GM18517 (cell line): ENCODE results near the gene SELENOW.
"Not testable (repeated sequence)": the region's sequence is repeated elsewhere in the genome, so short reads cannot be mapped to it uniquely, and the experiment has no call there.

Experiments used
- ATAC-seq: cut with Tn5 transposase; IDR thresholded peaks from one replicate; pipeline ENCODE4 v1.9.1; 2021; ENCODE audit warnings: mild to moderate bottlenecking, moderate library complexity; ENCODE audit not compliant: unreplicated experiment

SELENOW gene

DNA sequence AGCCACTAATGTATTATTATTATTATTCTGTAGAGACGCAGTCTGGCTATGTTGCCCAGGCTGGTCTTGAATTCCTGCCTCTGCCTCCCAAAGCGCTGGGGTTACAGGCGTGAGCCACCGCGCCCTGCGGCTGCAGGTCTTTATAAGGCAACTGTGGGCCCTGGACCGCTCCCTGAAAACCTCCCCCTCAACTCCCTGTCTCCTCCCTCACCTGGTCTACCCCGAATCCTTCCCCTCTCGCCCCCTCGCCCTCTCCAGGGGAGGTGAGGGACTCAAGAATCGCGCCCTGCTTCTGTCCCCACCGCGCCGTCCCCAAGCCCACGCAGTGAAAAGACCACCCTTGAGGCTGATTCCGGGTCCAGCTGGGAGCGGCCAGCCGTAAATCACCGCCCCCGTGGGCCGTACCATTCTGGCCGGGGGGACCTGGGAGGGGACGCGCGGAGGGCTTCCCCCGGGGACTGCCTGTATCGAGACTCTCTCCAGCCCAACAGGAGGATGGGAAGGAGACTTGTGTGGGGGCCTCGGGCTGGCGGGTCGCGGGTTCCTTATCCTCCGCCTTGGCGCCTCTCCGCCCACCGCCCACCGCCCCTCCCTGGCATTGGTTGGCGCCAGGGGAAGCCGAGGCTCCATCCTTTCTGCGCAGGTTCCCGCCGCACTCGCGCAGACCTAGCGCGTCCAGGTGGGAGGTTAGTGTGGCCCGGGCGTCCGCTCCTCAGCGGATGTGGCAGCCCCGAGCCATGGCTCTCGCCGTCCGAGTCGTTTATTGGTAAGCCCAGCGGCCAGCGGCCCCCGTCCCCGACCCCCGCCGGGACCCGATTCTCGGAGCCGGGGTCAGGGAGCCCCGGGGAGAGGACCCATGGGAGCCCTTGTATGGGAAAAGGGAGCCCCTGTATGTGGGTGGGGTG lies at the start of gene SELENOW:
Gene SELENOW, plus strand, starts transcription at position 655 of the 905 bp plus-strand sequence. Its CDS starts 83 bp downstream, at position 738.
- peak; percentile 57 for ATAC-seq

DNA sequence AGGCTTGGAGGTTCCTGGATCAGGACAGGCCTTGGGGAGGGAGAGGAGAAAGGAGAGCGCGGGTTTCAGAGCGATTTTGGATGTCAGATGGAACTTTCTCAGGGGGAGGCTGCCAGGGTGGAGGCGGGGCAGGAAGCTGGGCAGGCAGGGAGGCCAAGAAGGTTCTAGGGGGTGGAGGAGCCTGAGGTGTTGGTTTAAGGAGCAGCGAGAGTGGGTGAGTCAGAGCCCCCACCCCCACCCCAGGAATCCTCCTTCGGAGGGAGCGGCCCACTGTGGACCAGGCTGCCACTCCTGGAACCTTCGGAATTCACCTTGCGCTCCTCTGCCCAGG lies 49.1 kb upstream of the SELENOW start:
- ATAC-seq = no peak

DNA sequence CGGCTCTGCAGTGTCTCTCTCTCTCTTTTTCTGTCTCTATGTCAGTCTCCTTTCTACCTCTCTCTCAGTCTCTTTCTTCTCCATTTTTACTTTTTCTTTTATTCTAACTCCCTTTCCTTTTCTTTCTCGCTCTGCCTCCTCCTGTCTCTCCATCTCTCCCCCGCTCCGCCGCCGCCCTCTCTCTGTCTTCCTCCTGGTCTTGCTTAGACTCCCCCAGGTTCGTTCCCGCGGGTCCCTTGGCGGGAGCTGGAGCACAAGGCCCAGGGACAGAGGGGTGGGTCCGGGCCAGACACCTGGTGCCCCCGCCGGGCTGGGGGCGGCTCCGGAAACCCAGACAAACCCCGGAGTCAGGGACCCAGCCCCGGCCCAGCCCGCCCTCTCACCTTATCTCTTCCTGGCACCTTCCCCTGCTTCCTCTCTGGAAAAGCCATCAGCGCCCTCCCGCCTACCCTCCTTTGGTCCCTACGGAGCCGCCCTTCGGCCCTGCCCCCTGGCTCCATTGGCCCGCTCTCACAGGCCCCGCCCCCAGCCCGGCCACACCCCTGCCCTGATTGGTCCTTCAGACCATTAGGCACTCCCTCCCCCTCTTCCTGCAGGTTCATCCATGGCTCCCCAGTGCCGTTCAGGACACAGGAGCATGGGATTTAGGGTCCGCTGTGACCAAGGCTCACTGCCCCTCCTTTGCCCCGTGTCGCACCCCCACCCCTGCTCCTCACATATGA lies 48.5 kb upstream of the SELENOW start:
- no peak for ATAC-seq

DNA sequence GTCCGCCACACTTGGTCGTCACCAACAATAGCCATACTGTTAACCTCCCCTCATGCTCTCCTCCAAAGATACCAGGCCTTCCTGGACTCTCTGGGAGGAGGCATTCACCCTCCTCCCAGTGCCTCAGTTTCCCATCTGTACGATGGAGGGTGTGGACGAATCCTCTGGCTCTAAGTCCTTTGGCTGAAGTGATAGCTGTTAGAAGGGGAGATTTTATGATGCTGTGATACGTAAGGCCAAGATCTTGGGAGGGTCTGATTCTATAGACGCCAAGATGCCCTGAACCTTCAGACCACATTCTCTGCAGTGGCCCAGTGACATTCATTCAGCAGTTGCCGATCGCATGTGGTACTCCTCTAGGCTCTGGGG lies 48.0 kb upstream of the SELENOW start:
- no peak for ATAC-seq

DNA sequence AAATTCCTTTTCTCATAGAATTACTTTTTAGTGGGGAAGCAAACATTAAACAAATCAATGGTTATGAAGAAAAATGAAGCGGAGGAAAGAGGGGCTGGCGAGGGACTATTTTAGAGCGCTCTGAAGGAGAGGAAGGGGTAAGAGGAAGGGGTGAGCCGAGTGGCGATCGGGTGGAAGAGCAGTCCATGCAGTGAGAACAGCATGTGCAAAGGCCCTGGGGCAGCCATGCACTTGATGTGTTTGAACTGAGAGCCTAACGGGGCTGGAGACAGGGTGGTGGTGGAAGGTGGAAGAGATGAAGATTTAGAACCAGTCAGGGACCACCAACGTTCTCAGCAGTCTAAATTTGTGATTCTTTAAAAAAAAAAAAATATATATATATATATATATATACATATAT lies 47.6 kb upstream of the SELENOW start:
- no peak for ATAC-seq

DNA sequence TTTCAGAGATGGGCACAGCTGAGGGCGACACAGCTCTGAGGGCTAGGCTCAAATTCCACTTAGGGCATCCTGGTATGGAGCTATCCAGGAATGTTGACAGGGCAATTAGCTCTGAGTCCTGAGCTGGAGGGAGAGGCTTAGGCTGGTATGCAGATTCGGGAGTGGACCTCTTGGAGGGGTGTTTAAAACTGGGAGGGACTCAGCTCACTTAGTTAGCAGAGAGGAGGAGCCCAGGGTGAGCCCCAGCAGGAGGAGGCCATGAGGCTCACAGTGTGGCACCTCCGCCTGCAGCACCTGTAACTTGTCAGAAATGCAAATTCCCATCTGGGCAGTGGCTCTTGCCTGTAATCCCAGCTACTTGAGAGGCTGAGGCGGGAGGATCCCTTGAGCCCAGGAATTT lies 43.4 kb upstream of the SELENOW start:
- no peak for ATAC-seq

DNA sequence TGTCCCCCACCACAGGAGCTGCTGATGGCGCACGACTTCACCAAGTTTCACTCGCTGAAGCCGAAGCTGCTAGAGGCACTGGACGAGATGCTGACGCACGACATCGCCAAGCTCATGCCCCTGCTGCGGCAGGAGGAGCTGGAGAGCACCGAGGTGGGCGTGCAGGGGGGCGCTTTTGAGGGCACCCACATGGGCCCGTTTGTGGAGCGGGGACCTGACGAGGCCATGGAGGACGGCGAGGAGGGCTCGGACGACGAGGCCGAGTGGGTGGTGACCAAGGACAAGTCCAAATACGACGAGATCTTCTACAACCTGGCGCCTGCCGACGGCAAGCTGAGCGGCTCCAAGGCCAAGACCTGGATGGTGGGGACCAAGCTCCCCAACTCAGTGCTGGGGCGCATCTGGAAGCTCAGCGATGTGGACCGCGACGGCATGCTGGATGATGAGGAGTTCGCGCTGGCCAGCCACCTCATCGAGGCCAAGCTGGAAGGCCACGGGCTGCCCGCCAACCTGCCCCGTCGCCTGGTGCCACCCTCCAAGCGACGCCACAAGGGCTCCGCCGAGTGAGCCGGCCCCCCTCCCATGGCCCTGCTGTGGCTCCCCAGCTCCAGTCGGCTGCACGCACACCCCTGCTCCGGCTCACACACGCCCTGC lies 37.5 kb upstream of the SELENOW start:
- no peak for ATAC-seq

DNA sequence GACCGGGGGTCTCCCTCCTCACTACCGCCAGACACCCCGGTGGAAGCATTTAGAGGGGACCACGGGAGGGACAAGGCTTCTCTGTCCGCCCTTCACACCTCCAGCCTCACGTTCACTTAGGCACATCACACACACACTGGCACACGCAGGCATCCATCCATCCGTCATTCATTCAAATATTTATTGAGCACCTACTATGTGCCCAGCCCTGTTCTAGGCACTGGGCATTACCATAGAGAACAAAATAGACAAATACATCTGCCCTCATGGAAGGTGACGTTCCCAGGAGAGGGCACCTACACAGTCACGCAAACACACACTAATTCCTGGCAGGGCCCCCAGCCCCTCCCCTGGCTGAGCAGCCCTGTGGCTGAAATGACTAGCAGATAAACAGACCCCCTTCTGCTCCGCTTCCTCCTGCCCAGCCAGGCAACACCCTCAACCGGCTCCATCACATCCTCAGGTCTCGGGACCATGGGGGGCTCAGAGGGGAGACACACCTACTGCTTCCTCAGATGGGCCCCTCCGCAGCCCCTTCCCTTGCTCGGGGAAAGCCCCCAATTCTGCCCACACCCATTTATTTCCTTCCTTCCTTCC lies 36.9 kb upstream of the SELENOW start:
- ATAC-seq = no peak

DNA sequence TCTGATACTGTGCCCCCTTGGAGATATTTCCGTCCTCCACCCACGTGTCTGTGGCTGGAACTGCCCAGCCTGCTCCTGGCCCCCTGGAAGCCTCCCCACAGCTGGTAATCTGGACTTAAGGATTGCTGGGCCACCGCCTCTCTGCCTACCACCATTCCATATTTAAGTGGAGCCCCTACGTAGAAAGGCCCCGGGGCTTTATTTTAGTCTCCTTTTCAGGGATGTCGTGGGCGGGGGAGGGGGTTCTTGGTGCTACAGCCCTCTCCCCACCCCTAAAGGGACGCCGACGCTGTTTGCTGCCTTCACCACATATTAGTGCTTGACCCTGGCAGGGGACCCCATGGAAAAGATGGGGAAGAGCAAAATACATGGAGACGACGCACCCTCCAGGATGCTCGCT lies 35.9 kb upstream of the SELENOW start:
- no peak for ATAC-seq

DNA sequence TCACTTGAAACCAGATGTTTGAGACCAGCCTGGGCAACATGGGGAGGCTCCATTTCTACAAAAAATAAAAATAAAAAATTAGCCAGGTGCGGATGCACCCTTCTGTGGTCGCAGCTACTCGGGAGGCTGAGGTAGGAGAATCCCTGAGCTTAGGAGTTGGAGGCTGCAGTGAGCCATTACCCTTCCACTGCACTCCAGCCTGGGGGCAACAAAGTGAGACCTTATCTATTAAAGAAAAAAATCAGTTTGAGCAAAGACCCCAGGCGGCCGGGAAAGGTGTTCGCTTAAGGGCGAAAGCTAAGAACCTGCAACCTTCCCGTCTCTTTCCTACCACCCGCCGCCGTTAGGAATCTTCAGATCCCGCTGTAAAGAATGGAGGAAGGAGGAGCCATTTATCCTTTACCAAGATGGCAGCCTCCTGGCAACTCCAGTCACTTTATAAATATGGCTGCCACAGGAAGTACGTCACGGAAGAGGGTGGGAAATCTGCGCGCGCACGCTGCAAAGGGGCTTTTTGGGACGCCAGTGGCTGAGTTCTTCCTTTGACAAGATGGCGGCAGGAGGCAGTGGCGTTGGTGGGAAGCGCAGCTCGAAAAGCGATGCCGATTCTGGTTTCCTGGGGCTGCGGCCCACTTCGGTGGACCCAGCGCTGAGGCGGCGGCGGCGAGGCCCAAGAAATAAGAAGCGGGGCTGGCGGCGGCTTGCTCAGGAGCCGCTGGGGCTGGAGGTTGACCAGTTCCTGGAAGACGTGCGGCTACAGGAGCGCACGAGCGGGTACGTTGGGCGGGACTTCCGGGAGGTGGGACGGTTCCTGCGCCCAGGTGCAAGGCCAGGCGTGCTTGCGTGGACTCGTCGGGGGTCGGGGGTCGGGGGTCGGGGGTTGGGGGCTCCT lies 33.2 kb upstream of the SELENOW start, which contains the start of gene NOP53:
Gene NOP53, plus strand, starts transcription at position 537 of the 892 bp plus-strand sequence. Its CDS starts 14 bp downstream, at position 551.
- ATAC-seq = peak; percentile 81

DNA sequence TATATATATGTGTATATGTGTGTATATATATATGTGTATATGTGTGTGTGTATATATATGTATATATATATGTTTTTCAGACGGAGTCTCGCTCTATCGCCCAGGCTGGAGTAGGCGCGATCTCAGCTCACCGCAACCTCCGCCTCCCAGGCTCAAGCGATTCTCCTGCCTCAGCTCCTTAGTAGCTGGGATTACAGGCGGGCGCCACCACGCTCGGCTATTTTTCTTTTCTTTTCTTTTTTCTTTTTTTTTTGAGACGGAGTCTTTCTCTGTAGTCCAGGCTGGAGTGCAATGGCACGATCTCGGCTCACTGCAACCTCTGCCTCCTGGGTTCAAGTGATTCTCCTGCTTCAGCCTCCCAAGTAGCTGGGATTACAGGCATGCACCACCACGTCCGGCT lies 32.4 kb upstream of the SELENOW start:
- ATAC-seq = not testable (repeated sequence)

DNA sequence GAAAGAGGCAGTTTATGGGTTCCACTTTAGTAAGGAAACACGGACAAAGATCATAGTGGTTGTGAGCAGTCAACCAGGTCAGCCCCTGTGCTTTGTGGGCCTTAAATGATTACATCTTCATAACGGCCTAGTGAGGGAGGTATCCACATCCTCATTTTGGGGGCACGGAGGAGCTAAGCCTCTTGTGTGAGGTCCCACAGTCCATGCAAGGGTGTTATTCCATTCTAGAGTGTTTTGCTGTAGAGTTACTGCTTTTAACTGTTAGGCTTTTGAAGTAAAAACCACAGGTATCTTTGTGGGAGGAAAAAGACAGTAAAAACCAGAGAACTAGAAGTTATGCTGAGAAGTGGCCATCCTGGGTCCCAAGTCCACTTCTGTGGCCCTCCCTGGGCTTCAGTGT lies 29.2 kb upstream of the SELENOW start:
- ATAC-seq = no peak

DNA sequence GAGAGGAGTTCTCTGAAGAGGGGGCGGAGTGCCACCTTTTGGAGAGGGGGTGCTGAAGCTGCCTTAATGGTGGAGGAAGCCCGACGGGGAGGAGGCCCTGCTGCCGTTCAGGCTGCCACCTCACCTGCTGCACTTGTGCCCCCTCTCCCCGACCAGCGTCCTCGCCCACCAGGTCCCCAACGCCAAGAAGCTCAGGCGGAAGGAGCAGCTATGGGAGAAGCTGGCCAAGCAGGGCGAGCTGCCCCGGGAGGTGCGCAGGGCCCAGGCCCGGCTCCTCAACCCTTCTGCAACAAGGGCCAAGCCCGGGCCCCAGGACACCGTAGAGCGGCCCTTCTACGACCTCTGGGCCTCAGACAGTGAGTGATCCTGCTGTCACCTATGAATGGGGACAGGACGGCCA lies 27.8 kb upstream of the SELENOW start:
- no peak for ATAC-seq

DNA sequence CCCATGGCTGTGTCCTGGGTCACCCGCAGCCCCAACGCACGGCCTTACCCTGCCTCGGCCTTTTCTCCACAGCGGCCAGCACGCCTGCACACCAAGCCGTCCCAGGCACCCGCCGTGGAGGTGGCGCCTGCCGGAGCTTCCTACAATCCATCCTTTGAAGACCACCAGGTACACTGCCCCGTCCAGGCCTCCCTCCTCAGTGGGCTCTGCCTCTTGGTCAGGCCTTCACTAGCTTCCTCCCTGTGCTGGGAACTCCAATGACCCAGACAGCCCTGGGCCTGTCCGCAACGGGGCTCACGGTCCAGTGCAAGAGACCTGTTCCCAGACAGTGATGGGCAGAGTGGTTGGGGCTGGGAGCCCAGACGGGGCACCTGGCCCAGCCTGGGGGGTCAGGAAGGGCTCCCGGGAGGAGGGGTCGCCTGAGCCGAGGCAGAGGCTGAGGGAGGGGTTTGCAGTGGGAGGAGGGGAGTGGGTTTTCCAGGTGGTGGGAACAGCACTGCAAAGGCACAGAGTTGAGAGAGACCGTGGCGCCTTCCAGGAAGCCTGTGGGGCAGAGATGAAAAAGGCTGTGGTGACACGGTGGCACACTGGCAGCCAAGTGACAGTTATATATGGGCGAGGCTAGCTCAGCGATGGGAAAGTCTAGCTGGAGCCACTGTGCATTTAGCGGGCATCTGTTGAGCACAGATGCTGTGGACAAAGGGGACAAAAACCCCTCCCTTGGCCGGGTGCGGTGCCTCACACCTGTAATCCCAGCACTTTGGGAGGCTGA lies 25.9 kb upstream of the SELENOW start:
- no peak for ATAC-seq

DNA sequence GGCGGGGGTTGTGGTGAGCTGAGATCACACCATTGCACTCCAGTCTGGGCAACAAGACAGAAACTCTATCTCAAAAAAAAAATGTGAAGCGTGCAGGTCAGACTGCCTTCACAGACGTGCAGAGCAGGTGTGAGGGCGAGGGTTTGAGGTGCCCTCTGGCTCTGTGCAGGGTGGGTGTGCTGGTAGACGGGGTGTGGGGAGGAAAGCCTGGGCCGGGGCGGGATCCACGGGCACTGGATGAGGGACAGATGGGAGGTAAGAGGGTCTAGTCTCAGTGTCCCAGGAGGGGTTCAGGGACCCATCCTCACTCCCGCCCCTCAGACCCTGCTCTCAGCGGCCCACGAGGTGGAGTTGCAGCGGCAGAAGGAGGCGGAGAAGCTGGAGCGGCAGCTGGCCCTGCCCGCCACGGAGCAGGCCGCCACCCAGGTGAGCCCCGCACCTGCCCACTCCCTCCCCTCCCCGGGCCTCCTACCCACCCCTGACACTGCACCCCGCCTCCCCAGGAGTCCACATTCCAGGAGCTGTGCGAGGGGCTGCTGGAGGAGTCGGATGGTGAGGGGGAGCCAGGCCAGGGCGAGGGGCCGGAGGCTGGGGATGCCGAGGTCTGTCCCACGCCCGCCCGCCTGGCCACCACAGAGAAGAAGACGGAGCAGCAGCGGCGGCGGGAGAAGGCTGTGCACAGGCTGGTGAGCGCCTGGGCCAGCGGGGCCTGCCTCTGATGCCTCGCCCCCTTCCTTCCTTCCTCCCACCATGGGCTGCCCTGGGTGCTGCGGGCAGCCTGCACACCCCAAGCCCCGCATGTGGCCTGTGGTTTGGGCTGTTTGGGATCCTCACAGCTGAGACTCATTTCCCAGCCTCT lies 24.1 kb upstream of the SELENOW start:
- ATAC-seq = no peak

DNA sequence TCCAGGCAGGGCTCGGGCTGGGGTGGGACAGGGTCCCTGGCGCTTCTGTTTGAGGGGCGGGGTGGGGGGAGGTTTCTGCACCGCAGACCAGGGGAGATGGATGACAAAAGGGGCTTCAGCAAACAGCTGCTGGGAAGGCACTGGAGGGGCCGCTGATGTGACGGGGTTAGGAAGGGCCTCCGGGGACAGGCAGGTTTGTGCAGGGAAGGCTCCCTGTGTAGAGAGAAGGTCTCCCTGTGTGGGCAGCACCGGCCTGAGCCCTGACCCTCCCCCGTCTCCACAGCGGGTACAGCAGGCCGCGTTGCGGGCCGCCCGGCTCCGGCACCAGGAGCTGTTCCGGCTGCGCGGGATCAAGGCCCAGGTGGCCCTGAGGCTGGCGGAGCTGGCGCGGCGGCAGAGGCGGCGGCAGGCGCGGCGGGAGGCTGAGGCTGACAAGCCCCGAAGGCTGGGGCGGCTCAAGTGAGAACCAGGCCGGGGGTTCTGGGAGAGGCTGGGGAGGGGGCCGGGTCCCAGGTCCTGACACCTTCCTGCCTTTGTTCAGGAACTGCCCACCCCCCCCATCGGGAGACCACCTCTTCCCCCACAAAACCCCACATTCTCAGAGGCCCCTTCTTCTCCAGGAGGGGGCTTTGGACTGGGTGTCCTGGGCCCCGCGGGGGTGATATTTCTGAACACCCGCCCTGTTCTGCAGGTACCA lies 23.3 kb upstream of the SELENOW start:
- no peak for ATAC-seq

DNA sequence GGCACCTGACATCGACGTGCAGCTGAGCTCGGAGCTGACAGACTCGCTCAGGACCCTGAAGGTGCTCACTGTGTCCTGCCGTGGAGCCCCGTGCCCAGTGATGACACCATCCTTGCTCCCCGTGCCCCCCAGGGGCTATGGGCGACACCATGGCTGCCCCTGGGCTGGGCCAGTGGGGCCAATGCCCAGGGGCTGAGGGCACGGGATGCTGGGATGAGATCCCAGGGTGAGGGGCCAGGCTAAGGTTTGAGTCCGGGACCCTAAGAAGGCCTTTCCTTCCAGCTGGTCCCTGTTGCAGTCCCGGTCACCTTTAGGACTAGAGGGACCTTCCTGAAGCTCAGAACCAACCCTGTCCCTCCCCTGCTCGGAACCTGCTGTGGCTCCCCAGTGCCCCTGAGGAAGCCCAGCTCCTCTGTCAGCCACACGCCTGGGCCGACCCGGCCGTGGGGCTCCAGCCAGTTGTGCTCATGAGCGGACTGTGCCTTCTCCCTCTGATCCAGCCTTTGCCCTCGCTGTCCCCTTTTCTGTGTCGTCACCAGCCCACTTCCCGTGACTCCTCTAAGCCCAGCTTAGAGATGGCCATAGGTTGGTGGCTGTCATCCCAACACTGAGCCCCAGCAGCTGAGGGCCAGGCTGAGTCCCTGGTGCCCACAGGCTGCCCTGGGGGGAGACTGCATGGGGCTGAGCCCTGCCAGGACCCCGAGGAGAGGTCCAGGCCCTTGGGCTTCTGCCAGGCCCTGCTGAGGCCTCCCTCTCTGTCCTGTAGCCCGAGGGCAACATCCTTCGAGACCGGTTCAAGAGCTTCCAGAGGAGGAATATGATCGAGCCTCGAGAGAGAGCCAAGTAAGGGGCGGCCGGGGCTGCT lies 22.5 kb upstream of the SELENOW start:
- no peak for ATAC-seq
